CD4-positive, alpha-beta T cell treated with Interleukin-17A for 1 hour (primary cell): ENCODE measurements around the gene NRROS.
"Not testable (repeated sequence)": the region's sequence is repeated elsewhere in the genome, so short reads cannot be mapped to it uniquely, and the experiment has no call there.

ENCODE experiments used
- DNase-seq: peaks from one replicate; pipeline ENCODE4 v3.0.0-alpha.2; 2020

The NRROS gene

DNA sequence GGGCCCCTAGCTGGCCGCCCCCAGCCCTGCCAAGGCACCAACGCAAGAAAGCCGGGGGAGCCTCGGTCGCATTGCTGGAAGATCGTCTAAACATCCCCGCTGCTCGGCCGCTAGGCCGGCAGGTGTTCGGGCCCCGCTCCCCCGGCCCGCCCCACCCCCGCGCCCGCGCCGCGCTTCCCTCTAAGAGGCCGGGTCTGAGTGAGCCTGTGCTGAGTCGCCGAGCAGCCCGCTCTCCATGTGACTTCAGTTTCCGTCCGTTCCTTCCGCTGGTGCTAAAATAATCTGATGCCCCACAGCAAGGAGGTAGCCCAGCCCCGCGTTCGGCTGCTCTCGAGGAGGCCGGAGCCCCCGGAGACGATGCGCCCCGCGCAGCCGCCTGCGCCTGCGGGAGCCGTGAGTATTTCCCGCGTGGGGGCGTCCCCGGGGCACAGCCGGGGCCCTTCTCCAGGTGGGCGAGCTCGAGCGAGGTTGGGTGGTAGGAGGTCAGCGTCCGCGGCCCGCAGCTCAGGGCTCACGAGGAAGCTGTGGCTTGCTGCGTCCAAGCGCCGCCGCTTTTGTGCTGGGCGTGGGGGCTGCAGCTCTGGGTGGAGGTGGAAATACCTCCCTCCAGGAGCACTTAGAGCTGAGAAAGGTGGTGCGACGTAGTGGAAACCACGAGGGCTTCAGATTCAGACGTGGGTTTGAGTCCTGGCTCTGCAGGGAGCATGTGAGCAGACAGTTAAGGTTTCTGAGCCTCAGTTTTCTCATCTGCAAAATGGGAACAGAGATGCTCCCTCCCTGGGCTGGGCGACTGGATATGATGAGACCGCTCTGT, at the start of gene NRROS:
Gene NRROS, plus strand, starts transcription at position 212 of the 814 bp plus-strand sequence. CDS start 14,846 bp downstream, outside the sequence.
- peak; percentile 71 for DNase-seq

GRCh38 chr3:196590279-196590678, 49.2 kb upstream of the NRROS start:
- DNase-seq = no peak

GRCh38 chr3:196596355-196596754, 43.1 kb upstream of the NRROS start:
- no peak for DNase-seq

- DNase-seq = peak; percentile 64
These were observed 41.3 kb upstream of the NRROS start for GRCh38 chr3:196597971-196598733.

- DNase-seq = no peak
These were observed 39.8 kb upstream of the NRROS start for GRCh38 chr3:196599734-196600128.

GRCh38 chr3:196600359-196600758, 39.1 kb upstream of the NRROS start:
- no peak for DNase-seq

DNA sequence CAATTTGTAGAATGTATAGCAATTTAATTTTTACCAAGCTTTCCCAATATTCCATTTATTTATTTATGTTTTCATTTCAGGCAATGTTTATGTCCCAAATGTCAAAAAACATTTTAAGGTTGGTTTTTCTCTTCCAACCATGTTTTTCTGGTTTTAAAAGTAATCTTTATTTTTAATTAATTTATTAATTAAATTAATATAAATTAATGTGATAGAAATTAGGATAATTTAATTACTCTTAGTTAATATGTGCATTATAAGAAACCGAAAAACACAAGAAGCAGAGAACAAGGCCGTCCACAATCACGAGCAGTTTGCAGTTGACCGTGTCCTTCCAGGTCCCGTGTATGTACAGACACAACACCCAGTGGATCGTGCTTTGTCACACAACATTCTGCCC, 36.8 kb upstream of the NRROS start:
- no peak for DNase-seq

DNA sequence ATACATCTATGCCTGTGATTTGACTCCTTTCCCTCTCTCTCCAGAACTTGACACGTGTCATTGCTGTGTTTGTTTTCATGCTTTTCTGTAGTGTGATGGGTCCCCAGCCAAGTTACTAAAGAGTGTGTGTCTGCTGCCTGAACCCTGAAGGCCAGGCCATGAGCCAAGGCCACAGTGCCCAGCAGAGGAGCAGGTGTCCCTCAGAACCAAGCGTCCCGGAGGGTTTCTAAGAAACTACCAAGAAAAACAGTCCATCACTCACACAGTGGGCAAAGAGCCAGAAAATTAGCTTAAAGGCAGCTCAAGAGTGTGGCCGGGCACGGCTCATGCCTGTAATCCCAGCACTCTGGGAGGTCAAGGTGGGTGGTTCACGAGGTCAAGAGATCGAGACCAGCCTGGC, 35.8 kb upstream of the NRROS start:
- no peak for DNase-seq

DNA sequence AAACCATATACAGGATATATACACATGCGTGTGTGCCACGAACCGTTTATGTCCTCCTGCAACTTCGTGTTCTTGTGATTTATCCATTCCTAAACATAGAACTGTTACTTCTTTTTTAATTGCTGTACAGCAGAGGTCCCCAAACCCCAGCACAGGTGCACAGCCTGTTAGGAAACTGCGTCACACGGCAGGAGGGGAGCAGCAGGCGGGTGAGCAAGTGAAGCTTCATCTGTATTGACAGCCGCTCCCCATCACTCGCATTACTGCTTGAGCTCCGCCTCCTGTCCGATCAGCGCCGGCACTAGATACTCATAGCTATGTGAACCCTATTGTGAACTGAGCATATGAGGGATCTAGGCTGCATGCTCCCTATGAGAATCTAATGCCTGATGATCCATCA, 34.9 kb upstream of the NRROS start:
- DNase-seq = peak; percentile 70

- no peak for DNase-seq
These were observed 30.8 kb upstream of the NRROS start for GRCh38 chr3:196608693-196609092.

- peak; percentile 93 for DNase-seq
These were observed 30.1 kb upstream of the NRROS start for GRCh38 chr3:196609343-196609775.

GRCh38 chr3:196609805-196610515, 29.5 kb upstream of the NRROS start:
- DNase-seq = peak; percentile 45

- peak; percentile 34 for DNase-seq
These were observed 27.6 kb upstream of the NRROS start for GRCh38 chr3:196611761-196612483.

DNA sequence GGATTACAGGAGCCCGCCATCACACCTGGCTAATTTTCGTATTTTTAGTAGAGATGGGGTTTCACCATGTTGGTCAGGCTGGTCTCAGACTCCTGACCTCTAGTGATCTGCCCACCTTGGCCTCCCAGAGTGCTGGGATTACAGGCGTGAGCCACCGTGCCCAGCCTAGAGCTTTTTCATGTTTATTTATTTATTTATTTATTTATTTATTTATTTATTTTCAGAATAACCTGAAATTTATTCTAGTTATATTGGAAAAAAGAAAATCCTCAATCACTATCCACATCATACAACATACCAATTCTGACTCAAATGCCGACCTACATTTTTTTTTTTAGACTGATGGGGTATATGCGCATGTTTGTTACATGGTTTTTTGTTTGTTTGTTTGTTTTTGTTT, 24.3 kb upstream of the NRROS start:
- DNase-seq = not testable (repeated sequence)

DNA sequence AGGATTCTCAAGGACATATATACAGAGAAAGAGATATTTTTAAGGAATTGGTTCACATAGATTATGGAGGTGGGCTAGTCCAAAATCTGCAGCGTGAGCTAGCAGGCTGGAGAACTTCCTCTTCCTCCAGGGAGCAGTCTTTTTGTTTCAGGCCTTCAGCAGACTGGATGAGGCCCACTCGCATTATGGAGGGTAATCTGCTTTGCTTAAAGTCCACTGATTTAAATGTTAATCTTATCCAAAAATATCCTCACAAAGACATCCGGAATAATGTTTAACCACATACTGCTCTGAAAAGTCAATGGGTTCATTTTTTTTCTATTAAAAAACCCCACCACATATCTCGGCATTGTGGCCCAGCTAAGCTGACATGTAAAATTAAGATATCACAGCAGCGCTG, 22.2 kb upstream of the NRROS start:
- no peak for DNase-seq

- DNase-seq = no peak
These were observed 20.3 kb upstream of the NRROS start for GRCh38 chr3:196619223-196619622.

DNA sequence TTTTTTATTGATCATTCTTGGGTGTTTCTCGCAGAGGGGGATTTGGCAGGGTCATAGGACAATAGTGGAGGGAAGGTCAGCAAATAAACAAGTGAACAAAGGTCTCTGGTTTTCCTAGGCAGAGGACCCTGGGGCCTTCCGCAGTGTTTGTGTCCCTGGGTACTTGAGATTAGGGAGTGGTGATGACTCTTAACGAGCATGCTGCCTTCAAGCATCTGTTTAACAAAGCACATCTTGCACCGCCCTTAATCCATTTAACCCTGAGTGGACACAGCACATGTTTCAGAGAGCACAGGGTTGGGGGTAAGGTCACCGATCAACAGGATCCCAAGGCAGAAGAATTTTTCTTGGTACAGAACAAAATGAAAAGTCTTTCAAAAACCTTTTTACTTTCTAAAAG, 19.9 kb upstream of the NRROS start:
- DNase-seq = not testable (repeated sequence)

- peak; percentile 43 for DNase-seq
These were observed 19.3 kb upstream of the NRROS start for GRCh38 chr3:196620161-196620604.

GRCh38 chr3:196620684-196621083, 18.8 kb upstream of the NRROS start:
- no peak for DNase-seq

DNA sequence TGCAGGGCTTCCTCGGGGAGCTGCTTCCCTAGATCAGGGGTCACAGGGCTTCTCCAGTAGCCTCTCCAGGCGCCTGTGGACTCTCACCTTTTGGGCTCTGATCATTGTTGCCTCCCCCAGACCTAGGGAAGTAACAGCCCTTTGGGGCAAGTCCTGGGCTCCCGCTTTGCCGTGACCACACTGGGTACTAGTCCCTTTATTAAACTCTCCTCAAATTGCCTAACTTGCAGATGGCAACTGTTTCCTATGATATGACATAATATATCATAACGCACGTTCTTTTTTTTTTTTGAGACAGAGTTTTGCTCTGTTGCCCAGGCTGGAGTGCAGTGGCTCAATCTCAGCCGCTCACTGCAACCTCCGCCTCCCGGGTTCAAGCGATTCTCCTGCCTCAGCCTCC, 17.9 kb upstream of the NRROS start:
- no peak for DNase-seq

DNA sequence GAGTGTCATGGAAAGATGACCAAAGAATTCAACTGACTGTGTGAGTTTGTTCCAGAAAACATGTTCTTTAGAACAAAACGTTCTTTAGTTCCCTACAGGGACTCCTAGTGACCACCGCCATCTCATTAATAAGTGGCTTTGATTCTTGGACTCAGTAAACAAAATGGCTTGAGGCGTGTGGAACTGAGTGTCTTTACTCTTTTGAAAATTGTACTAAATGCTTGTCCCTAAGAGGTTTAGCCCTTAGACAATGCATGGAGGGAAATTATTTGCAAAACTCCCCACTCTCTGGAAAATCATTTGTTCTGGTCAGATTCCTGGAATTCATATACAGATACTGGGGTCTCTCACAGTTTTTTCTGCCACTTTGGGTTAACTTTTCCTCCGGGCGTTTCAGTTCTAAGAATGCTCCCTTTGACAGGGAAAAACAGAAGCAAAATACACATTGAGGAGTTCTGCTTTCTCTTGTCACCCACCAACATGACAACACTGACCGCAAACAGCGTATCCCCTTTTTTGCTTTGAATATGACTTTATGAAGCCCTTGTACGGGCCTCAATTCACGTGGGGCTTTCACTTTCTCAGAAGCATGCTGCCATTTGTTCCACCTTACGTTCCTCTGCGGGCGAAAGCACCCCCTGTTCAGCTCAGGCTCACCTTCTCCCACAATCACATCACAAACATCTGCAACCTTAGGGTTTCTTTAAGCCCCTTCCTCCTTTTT, 15.3 kb upstream of the NRROS start:
- DNase-seq = peak; percentile 34

GRCh38 chr3:196624907-196625306, 14.6 kb upstream of the NRROS start:
- DNase-seq = peak; percentile 22
